H1 (cell line): ENCODE measurements around the gene ITGA5. TPM values are rescaled to one million over a fixed set of nuclear protein-coding genes. Genes with fewer than 3 reads are reported as not detected.

Experiments used
- CTCF ChIA-PET: fragments of 300-600 bp; sonication (Branson Sonifier 250); formaldehyde crosslinking; loops from one replicate; lab custom pipeline; 2021; ENCODE audit not compliant: partially characterized antibody; lab: Charles Lee
- POLR2A ChIA-PET: fragments of 300-600 bp; sonication (Branson Sonifier 250); formaldehyde crosslinking; loops from one replicate; lab custom pipeline; 2021; ENCODE audit warnings: inconsistent platforms; ENCODE audit not compliant: partially characterized antibody; lab: Charles Lee
- DNase-seq, 2 experiments: peaks; one replicate each; pipeline versions ENCODE4 v3.0.0 to v3.0.0-alpha.2; 2010 to 2022; ENCODE audit warnings: low spot score in 2 of 2, low read depth in 1 of 2, mixed read lengths in 1 of 2
- FAIRE-seq: peaks from 2 replicates; lab custom pipeline; 2011; peaks lifted over from hg19 to GRCh38; lab: Jason Lieb, UNC
- H2AFZ ChIP-seq: 2 replicates; pipeline ENCODE4 v1.8.1; 2012; ENCODE audit warnings: low read length, inconsistent platforms
- H2AK5ac ChIP-seq: 2 replicates; pipeline ENCODE4 v1.6.1; 2013; ENCODE audit warnings: low read depth, low read length
- H2BK120ac ChIP-seq: replicated peaks from 2 replicates; pipeline ENCODE3; 2013; ENCODE audit warnings: low read depth, low read length, inconsistent platforms
- H2BK12ac ChIP-seq: 2 replicates; pipeline ENCODE4 v1.6.1; 2013; ENCODE audit warnings: low read depth, low read length
- H2BK15ac ChIP-seq: 2 replicates; pipeline ENCODE4 v1.6.1; 2013; ENCODE audit warnings: low read length
- H2BK20ac ChIP-seq: 2 replicates; pipeline ENCODE4 v1.6.1; 2013; ENCODE audit warnings: low read length
- H2BK5ac ChIP-seq: 2 replicates; pipeline ENCODE4 v1.6.1; 2013; ENCODE audit warnings: low read depth, low read length
- H3K14ac ChIP-seq: 2 replicates; pipeline ENCODE4 v1.6.1; 2013; ENCODE audit warnings: inconsistent platforms; ENCODE audit not compliant: insufficient read length
- H3K18ac ChIP-seq: 2 replicates; pipeline ENCODE4 v1.6.1; 2013; ENCODE audit warnings: low read length; ENCODE audit errors: extremely low read depth
- H3K23ac ChIP-seq: 2 replicates; pipeline ENCODE4 v1.6.1; 2013; ENCODE audit warnings: inconsistent platforms; ENCODE audit not compliant: insufficient read length
- H3K23me2 ChIP-seq: 2 replicates; pipeline ENCODE4 v1.6.1; 2013; ENCODE audit warnings: low read depth, low read length
- H3K27ac ChIP-seq: 2 replicates; pipeline ENCODE4 v1.6.1; 2011; ENCODE audit warnings: low read depth, low read length, inconsistent platforms
- H3K27me3 ChIP-seq, 4 experiments: replicated peaks in 1 of 4; 1 replicate in 1 of 4; 2 replicates in 3 of 4; pipeline versions ENCODE4 v1.6.1 to v1.8.1; 2011 to 2013; ENCODE audit warnings: low read length in 3 of 4, mild to moderate bottlenecking in 3 of 4, inconsistent platforms in 2 of 4, mixed read lengths in 2 of 4, moderate library complexity in 1 of 4; ENCODE audit not compliant: control insufficient read depth in 3 of 4, insufficient read depth in 3 of 4; ENCODE audit errors: extremely low read depth in 1 of 4
- H3K36me3 ChIP-seq, 4 experiments: 2 replicates each; pipeline versions ENCODE4 v1.6.1 to v1.8.1; 2011 to 2013; ENCODE audit warnings: mild to moderate bottlenecking in 4 of 4, low read length in 3 of 4, moderate library complexity in 2 of 4, control low read depth in 1 of 4, inconsistent platforms in 1 of 4; ENCODE audit not compliant: insufficient read depth in 4 of 4, control insufficient read depth in 2 of 4
- H3K4ac ChIP-seq: replicated peaks from 2 replicates; pipeline ENCODE3; 2013; ENCODE audit warnings: low read length, low read depth, mixed read lengths, inconsistent platforms; ENCODE audit not compliant: insufficient read length
- H3K4me1 ChIP-seq, 4 experiments: replicated peaks in 1 of 4; 1 replicate in 1 of 4; 2 replicates in 3 of 4; pipeline versions ENCODE4 v1.6.1 to v1.8.1; 2011 to 2013; ENCODE audit warnings: low read length in 3 of 4, inconsistent platforms in 2 of 4, mixed read lengths in 1 of 4; ENCODE audit not compliant: insufficient read depth in 4 of 4, control insufficient read depth in 3 of 4
- H3K4me2 ChIP-seq, 2 experiments: 2 replicates each; pipeline versions ENCODE4 v1.6.1 to v1.8.1; 2011 to 2013; ENCODE audit warnings: low read depth in 2 of 2, low read length in 2 of 2, control low read depth in 1 of 2, inconsistent platforms in 1 of 2, mild to moderate bottlenecking in 1 of 2; ENCODE audit not compliant: insufficient read depth in 1 of 2
- H3K4me3 ChIP-seq, 4 experiments: fragments of 200-600, 300-600 bp in 1 of 4; sonication (generic), shearing (Covaris generic), sonication (Bioruptor Twin) in 1 of 4; 2 replicates each; pipeline versions ENCODE4 v1.5.1 to v1.8.1; 2011 to 2016; ENCODE audit warnings: low read length in 4 of 4, low read depth in 3 of 4, control low read depth in 2 of 4, inconsistent platforms in 2 of 4, mild to moderate bottlenecking in 2 of 4, mixed read lengths in 1 of 4, moderate library complexity in 1 of 4; ENCODE audit not compliant: insufficient read depth in 2 of 4; ENCODE audit errors: extremely low read depth in 1 of 4
- H3K56ac ChIP-seq: replicated peaks from 2 replicates; pipeline ENCODE3; 2013; ENCODE audit warnings: low read depth, mild to moderate bottlenecking, mixed read lengths, low read length, inconsistent platforms; ENCODE audit not compliant: insufficient read length
- H3K79me1 ChIP-seq: 2 replicates; pipeline ENCODE4 v1.6.1; 2013; ENCODE audit warnings: low read depth, low read length, control low read depth
- H3K79me2 ChIP-seq, 2 experiments: 2 replicates each; pipeline versions ENCODE4 v1.6.1 to v1.8.1; 2012 to 2013; ENCODE audit warnings: low read length in 2 of 2, mild to moderate bottlenecking in 2 of 2, inconsistent platforms in 1 of 2; ENCODE audit not compliant: insufficient read depth in 2 of 2, control insufficient read depth in 1 of 2
- H3K9ac ChIP-seq, 4 experiments: replicated peaks in 1 of 4; 1 replicate in 1 of 4; 2 replicates in 3 of 4; pipeline versions ENCODE4 v1.6.1 to v1.8.1; 2011 to 2013; ENCODE audit warnings: low read depth in 3 of 4, low read length in 3 of 4, control low read depth in 2 of 4, mild to moderate bottlenecking in 2 of 4, moderate library complexity in 2 of 4, inconsistent platforms in 1 of 4; ENCODE audit errors: extremely low read depth in 1 of 4
- H3K9me3 ChIP-seq, 2 experiments: 2 replicates each; pipeline versions ENCODE4 v1.6.1 to v1.8.1; 2012 to 2013; ENCODE audit warnings: mild to moderate bottlenecking in 2 of 2, moderate library complexity in 2 of 2, control low read depth in 1 of 2, inconsistent platforms in 1 of 2, low read depth in 1 of 2, low read length in 1 of 2, mixed read lengths in 1 of 2; ENCODE audit not compliant: insufficient read depth in 2 of 2
- H4K20me1 ChIP-seq, 2 experiments: replicated peaks in 1 of 2; 2 replicates each; pipeline versions ENCODE3 to v1.8.1; 2011 to 2013; ENCODE audit warnings: inconsistent platforms in 2 of 2, low read length in 2 of 2, mild to moderate bottlenecking in 1 of 2; ENCODE audit not compliant: insufficient read depth in 2 of 2, control insufficient read depth in 1 of 2
- H4K5ac ChIP-seq: 2 replicates; pipeline ENCODE4 v1.6.1; 2013; ENCODE audit warnings: low read length, low read depth, mixed read lengths, inconsistent platforms; ENCODE audit not compliant: insufficient read length
- H4K8ac ChIP-seq: 2 replicates; pipeline ENCODE4 v1.8.0; 2013; ENCODE audit warnings: mild to moderate bottlenecking, moderate library complexity, low read length, inconsistent platforms; ENCODE audit not compliant: insufficient read depth; ENCODE audit errors: extremely low read depth
- H4K91ac ChIP-seq: replicated peaks from 2 replicates; pipeline ENCODE3; 2013; ENCODE audit warnings: low read length, mixed read lengths, inconsistent platforms; ENCODE audit not compliant: insufficient read length
- BACH1 ChIP-seq: IDR thresholded peaks from 2 replicates; pipeline ENCODE4 v1.6.1; 2012; ENCODE audit warnings: low read length, improper control_type of control experiment
- CHD1 ChIP-seq: IDR thresholded peaks from 2 replicates; pipeline ENCODE4 v1.6.1; 2012; ENCODE audit warnings: low read depth, low read length, improper control_type of control experiment
- E2F6 ChIP-seq: IDR thresholded peaks from 2 replicates; pipeline ENCODE4 v1.6.1; 2012; ENCODE audit warnings: inconsistent platforms
- HDAC2 ChIP-seq, 2 experiments: fragments of 300-600 bp in 1 of 2; sonication (generic) in 1 of 2; IDR thresholded peaks; 2 replicates each; pipeline ENCODE4 v1.6.1; 2011 to 2012; ENCODE audit warnings: low read depth in 2 of 2, low read length in 2 of 2, mild to moderate bottlenecking in 2 of 2, moderate library complexity in 2 of 2, borderline replicate concordance in 1 of 2, inconsistent platforms in 1 of 2
- JUND ChIP-seq: IDR thresholded peaks from 2 replicates; pipeline ENCODE4 v1.6.1; 2011; ENCODE audit warnings: mild to moderate bottlenecking, improper control_type of control experiment, low read length
- MAX ChIP-seq: IDR thresholded peaks from 2 replicates; pipeline ENCODE4 v1.6.1; 2012; ENCODE audit warnings: inconsistent platforms
- NANOG ChIP-seq: IDR thresholded peaks from 2 replicates; pipeline ENCODE4 v1.6.1; 2011; ENCODE audit warnings: low read length, low read depth, mild to moderate bottlenecking, inconsistent platforms; ENCODE audit not compliant: insufficient read depth, poor library complexity, severe bottlenecking
- RAD21 ChIP-seq, 2 experiments: IDR thresholded peaks in 1 of 2; conservative IDR thresholded peaks in 1 of 2; 2 replicates each; pipeline ENCODE4 v1.6.1; 2011; ENCODE audit warnings: low read depth in 2 of 2, low read length in 2 of 2, improper control_type of control experiment in 1 of 2, inconsistent platforms in 1 of 2, mild to moderate bottlenecking in 1 of 2, moderate library complexity in 1 of 2
- RNF2 ChIP-seq: fragments of 200-900, 300-1000 bp; sonication (generic); IDR thresholded peaks from 2 replicates; pipeline ENCODE4 v1.7.1; 2016; ENCODE audit warnings: borderline replicate concordance, low read depth, mild to moderate bottlenecking, antibody characterized with exemption, low read length; ENCODE audit not compliant: poor library complexity, severe bottlenecking; ENCODE audit errors: missing control alignments
- WGBS, 2 experiments: shearing (Covaris generic) in 1 of 2; methylation state at CpG; one replicate each; pipeline versions ENCODE4 v1.1.6 to v1.1.7; 2013 to 2015; ENCODE audit warnings: low lambda C conversion rate in 2 of 2, mixed read lengths in 2 of 2, inconsistent platforms in 1 of 2, low coverage in 1 of 2, missing lambda C conversion rate in 1 of 2; ENCODE audit not compliant: insufficient replicate concordance in 2 of 2, insufficient coverage in 1 of 2, insufficient read length in 1 of 2; ENCODE audit errors: extremely low coverage in 1 of 2, missing lambda C conversion rate in 1 of 2; 5-methylcytosine and 5-hydroxymethylcytosine counted together
- polyA plus RNA-seq, 7 experiments: library from polyadenylated mRNA; depleted of rRNA in 3 of 7; stranded (reverse) in 5 of 7; unstranded in 2 of 7; fragments of >200 nt in 5 of 7; fragments of 200-250 nt in 2 of 7; gene quantifications; 1 replicate in 5 of 7; 2 replicates in 1 of 7; 4 replicates in 1 of 7; pipeline versions ENCODE4 v1.2.1 to v1.2.3, GENCODE V29; 2011 to 2013; ENCODE audit warnings: missing spikeins in 2 of 7, mixed read lengths in 2 of 7
- total RNA-seq: library from RNA; stranded (reverse); fragmentation: NEBNext Ultra II Directional; extraction: Animal tissue kit (Norgen Biotek cat#: 25700); gene quantifications from 2 replicates; pipeline ENCODE4 v1.2.1, GENCODE V29; 2021

Gene ITGA5
- total and polyA plus RNA-seq, 2 of the 8 experiments (the other 6 are each of a cell fraction or from before 2014, with no cell fraction given), result 11.6 to 19.4 TPM

GRCh38 chr12:54392485-54393206 lies 26.4 kb downstream of the ITGA5 start:
- H3K4me3 ChIP-seq, result no peak overlapping the region
- no peak overlapping the region for H4K8ac ChIP-seq
- peaks cover 0 to 4% (median 0%) of the 10 kb centered on the region in 4 experiments; a peak in 2 of 7 replicates for H3K27me3 ChIP-seq
- H3K56ac ChIP-seq, result no peak overlapping the region
- no peaks in the 10 kb centered on the region for H3K9me3 ChIP-seq
- peak overlapping the region; percentile 29; the same call in 1 of the 2 replicates for H2BK12ac ChIP-seq
- no peak overlapping the region for H2BK120ac ChIP-seq
- no peak overlapping the region for H4K91ac ChIP-seq
- H3K4ac ChIP-seq, result no peak overlapping the region
- H3K79me1 ChIP-seq, result 0 out of 2 replicates have a peak, but pooled peaks cover 3% of the 10 kb centered on the region
- H3K79me2 ChIP-seq, result no peaks in the 10 kb centered on the region
- H3K27ac ChIP-seq, result no peak overlapping the region
- H3K18ac ChIP-seq, result no peak overlapping the region
- no peak overlapping the region for H2BK15ac ChIP-seq
- H3K14ac ChIP-seq, result no peak overlapping the region
- peaks cover 0 to 4% of the 10 kb centered on the region in 2 experiments for H4K20me1 ChIP-seq
- DNase-seq, result no peak
- peaks cover 0 to 5% (median 2%) of the 10 kb centered on the region in 4 experiments; a peak in 2 of 8 replicates for H3K36me3 ChIP-seq
- no peak overlapping the region; a peak in 1 of 4 replicates for H3K4me2 ChIP-seq
- no peak overlapping the region for H2BK5ac ChIP-seq
- ChIA-PET CTCF (interaction anchor here (0.5 to 5.5 kb wide), 29 partner anchors 9 to 451 kb away, joined by 3 to 110 read pairs (median 5); partner anchors contain the start of genes GTSF1, ITGA5 and ZNF385A), POLR2A (interaction anchor here (0.8 to 1.3 kb wide), 6 partner anchors 8 to 47 kb away, joined by 3 to 5 read pairs (median 3); partner anchors contain the start of gene ZNF385A)
- 94 to 100% methylated on average over 1 to 8 of the region's 8 CpGs for WGBS, 2 experiments
- H3K23ac ChIP-seq, result no peak overlapping the region
- H2AK5ac ChIP-seq, result 0 out of 2 replicates have a peak overlapping the region, but pooled peaks have one; percentile 2
- H2BK20ac ChIP-seq, result no peak overlapping the region
- peaks cover 13% of the 10 kb centered on the region for H3K23me2 ChIP-seq
- H4K5ac ChIP-seq, result no peak overlapping the region
- no peak overlapping the region for H3K9ac ChIP-seq
- no peak overlapping the region for H2AFZ ChIP-seq
- no peak for FAIRE-seq
- peaks cover 22 to 40% (median 35%) of the 10 kb centered on the region in 4 experiments for H3K4me1 ChIP-seq
- TF ChIP-seq BACH1, result no peak
- TF ChIP-seq RNF2, result no peak
- TF ChIP-seq RAD21 (IDR thresholded peaks at IDR 0.05 in 1 of 2, conservative IDR thresholded peaks at IDR 0.05 in 1 of 2; ENCODE audit: low read depth in 2 of 2, low read length in 2 of 2), result no peak
- no peak for TF ChIP-seq E2F6
- no peak for TF ChIP-seq HDAC2 (IDR thresholded peaks at IDR 0.05; ENCODE audit: borderline replicate concordance in 1 of 2, low read depth in 2 of 2, low read length in 2 of 2)
- no peak for TF ChIP-seq NANOG
- no peak for TF ChIP-seq JUND
- no peak for TF ChIP-seq MAX
- no peak for TF ChIP-seq CHD1
